ENCODE measurements around the gene LRFN5. TPM values are rescaled to one million over a fixed set of nuclear protein-coding genes. Genes with fewer than 3 reads are reported as not detected.
"Not testable (repeated sequence)": the region's sequence is repeated elsewhere in the genome, so short reads cannot be mapped to it uniquely, and the experiment has no call there.

The LRFN5 gene
- total RNA-seq, 1 donor = 1.7 TPM

GRCh38 chr14:41743140-41743539 lies 136.5 kb downstream of the LRFN5 start:
- DNase-seq (ENCODE audit: low read depth) = no peak
- no peak overlapping the region for H3K4me3 ChIP-seq (ENCODE audit: low read depth, low read length)
- no peak for TF ChIP-seq CTCF (IDR thresholded peaks at IDR 0.05; ENCODE audit: insufficient read depth, low read depth, low read length)

GRCh38 chr14:41749429-41749828 lies 142.8 kb downstream of the LRFN5 start:
- TF ChIP-seq CTCF (IDR thresholded peaks at IDR 0.05; ENCODE audit: insufficient read depth, low read depth, low read length) = no peak
- DNase-seq (ENCODE audit: low read depth) = peak; percentile 19
- H3K4me3 ChIP-seq (ENCODE audit: low read depth, low read length) = peak overlapping the region; percentile 25

GRCh38 chr14:41750575-41750974 lies 143.9 kb downstream of the LRFN5 start:
- not testable (repeated sequence) for H3K4me3 ChIP-seq (ENCODE audit: low read depth, low read length); DNase-seq (ENCODE audit: low read depth)

- no peak for TF ChIP-seq CTCF (IDR thresholded peaks at IDR 0.05; ENCODE audit: insufficient read depth, low read depth, low read length)
- no peak overlapping the region for H3K4me3 ChIP-seq (ENCODE audit: low read depth, low read length)
- no peak for DNase-seq (ENCODE audit: low read depth)
Observed at GRCh38 chr14:41758011-41758665, 151.5 kb downstream of the LRFN5 start.

- no peak for DNase-seq (ENCODE audit: low read depth)
- no peak overlapping the region for H3K4me3 ChIP-seq (ENCODE audit: low read depth, low read length)
- TF ChIP-seq CTCF (IDR thresholded peaks at IDR 0.05; ENCODE audit: insufficient read depth, low read depth, low read length) = no peak
Observed at GRCh38 chr14:41761204-41761603, 154.5 kb downstream of the LRFN5 start.

- TF ChIP-seq CTCF (IDR thresholded peaks at IDR 0.05; ENCODE audit: insufficient read depth, low read depth, low read length) = no peak
Observed at GRCh38 chr14:41766772-41767171, 160.1 kb downstream of the LRFN5 start.

GRCh38 chr14:41773536-41774279 lies 167.0 kb downstream of the LRFN5 start:
- H3K4me3 ChIP-seq (ENCODE audit: low read depth, low read length) = no peak overlapping the region
- DNase-seq (ENCODE audit: low read depth) = no peak
- TF ChIP-seq CTCF (IDR thresholded peaks at IDR 0.05; ENCODE audit: insufficient read depth, low read depth, low read length) = no peak

More at GRCh38 chr14:41766772-41767171, 160.1 kb downstream of the LRFN5 start:
- no peak for DNase-seq (ENCODE audit: low read depth)
- no peak overlapping the region for H3K4me3 ChIP-seq (ENCODE audit: low read depth, low read length)
